A549 treated with ZK216348 at 1 μM for 4 hours (cell line): ENCODE results near the gene SFTPA2. TPM values are rescaled to one million over a fixed set of nuclear protein-coding genes. Genes with fewer than 3 reads are reported as not detected.

Experiments
- total RNA-seq: library from RNA; stranded (reverse); fragments of 200-300 nt; extraction: Qiagen RNA extraction; gene quantifications from 5 replicates; pipeline ENCODE4 v1.2.3, GENCODE V29; 2022; ENCODE audit warnings: low read depth

SFTPA2 gene
- not detected in 5 replicates for total RNA-seq

DNA sequence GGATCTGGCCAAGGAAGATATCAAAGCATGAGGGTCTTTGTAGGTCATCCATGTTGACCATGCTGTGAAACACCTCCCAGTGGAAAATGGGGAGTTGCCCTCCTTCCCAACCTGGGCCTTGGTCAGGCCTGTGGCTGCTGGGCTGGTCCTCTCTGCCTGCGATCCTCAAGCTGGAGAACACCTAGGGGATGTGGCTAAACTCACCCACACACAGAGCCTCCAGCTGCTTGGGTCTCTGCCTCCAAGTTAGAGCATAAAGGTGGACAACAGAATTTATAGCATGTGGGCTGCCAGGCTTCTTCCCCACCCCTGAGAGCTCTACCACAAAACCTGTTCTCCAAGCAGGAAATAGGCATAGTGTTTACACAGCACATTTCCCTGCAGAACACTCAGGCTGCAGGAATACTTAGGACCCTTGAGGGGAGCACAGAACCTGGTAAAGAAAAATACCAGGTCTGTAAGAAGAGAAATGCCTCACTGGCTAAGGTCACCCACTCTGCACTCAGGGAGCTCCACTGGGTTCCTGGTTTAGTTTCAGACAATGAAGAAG is at the start of gene SFTPA2:
TSS of gene SFTPA2 (minus strand) at position 248 of the 550 bp plus-strand sequence. CDS start 924 bp downstream, outside the sequence.

DNA sequence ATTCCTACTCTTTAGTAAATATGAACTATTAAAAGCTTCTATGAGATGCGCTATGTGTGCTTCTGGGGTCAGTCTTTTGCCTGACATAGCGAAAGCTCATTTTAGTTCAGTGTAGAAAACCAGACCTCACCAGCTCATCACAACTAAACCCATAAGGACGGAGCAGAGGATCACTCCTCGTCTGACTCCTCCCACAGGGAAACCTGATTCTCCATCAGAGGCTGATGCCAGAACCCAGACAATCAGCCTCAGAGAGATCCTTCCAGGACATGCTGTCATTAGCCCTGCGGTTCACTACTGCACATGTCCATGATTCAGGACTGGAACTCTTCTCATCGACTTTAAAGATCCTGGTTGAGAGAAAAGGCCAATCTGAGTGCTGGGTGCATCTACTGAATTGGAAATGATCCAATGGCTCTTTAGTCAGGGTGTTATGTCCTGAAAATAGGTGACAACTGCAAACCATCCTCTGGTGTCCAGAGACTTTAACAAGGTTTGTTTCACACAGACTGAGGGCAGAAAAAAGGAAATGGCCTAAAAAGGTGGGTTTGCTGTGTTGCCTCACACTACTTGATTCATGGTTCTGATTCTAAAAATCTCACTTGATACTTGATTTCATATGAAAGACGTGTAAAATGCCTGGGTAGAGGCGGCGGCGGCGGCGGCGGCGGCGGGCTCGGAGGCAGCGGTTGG is 48.2 kb downstream of the SFTPA2 start, which contains the start of gene EIF5AL1:
TSS of gene EIF5AL1 (plus strand) at position 643 of the 693 bp plus-strand sequence. CDS start 117 bp downstream, outside the sequence.

Other genes with a start within 250 kb of the SFTPA2 start
- gene PPIF, start 212.9 kb downstream of the SFTPA2 start, total RNA-seq: 125 to 189 TPM (median 143 TPM) in 5 replicates
- 2.5 to 4.7 TPM (median 4.0 TPM) in 5 replicates for gene ZCCHC24, start 114.8 kb downstream of the SFTPA2 start, total RNA-seq
- gene EIF5AL1, start 47.9 kb downstream of the SFTPA2 start, total RNA-seq: 1.9 to 8.3 TPM (median 2.2 TPM) in 5 replicates
- not detected in 5 replicates for gene SFTPA1, start 50.5 kb upstream of the SFTPA2 start, total RNA-seq
- 0.37 to 0.55 TPM (median 0.52 TPM) in 4 of 5 replicates, not detected in the other for gene NUTM2B, start 142.8 kb upstream of the SFTPA2 start, total RNA-seq